OCI-LY7 (cell line): ENCODE results near the gene SERTAD2.

Experiments
- EZH2phosphoT487 ChIP-seq: fragments of 200-600 bp; sonication (generic); IDR thresholded peaks from 2 replicates; pipeline ENCODE4 v1.6.1; 2018; ENCODE audit warnings: low read depth, borderline replicate concordance, mild to moderate bottlenecking, mixed run types, antibody characterized with exemption, low read length, moderate library complexity, mixed read lengths
- TF ChIP-seq, protein P1 (sequence below): fragments of 200-600 bp; sonication (generic); conservative IDR thresholded peaks from 2 replicates; pipeline ENCODE4 v1.5.1; 2014; ENCODE audit warnings: mild to moderate bottlenecking, antibody characterized with exemption, low read length, moderate library complexity, mixed read lengths

DNA sequence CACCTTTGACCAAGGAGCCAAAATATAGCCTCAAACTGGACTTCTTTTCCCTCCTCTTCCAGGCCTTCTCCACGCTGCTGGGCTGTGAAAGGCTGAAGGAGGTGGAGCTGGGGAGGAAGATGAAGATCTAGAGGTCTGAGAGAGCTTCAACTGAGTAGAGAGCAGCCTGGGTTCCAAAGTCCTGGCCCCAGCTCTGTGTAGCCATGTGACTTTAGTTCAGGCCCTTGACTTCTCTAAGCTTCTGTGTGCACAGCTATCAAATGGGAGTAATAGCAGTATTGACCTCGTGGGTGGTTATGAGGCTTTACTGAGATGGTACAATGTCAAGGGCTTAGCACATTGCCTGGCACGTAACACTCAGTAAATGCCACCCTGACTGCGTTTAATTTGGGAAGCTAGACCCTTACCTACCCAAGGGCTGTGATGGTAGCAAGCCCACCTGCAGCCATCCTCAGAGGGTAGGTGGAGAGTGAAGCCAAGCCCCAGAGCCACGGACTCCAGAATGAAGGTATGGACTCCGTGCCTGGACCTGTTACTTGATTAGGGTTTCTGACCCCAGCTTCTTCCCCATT, 38.4 kb downstream of the SERTAD2 start:
- TF ChIP-seq, protein P1, sequence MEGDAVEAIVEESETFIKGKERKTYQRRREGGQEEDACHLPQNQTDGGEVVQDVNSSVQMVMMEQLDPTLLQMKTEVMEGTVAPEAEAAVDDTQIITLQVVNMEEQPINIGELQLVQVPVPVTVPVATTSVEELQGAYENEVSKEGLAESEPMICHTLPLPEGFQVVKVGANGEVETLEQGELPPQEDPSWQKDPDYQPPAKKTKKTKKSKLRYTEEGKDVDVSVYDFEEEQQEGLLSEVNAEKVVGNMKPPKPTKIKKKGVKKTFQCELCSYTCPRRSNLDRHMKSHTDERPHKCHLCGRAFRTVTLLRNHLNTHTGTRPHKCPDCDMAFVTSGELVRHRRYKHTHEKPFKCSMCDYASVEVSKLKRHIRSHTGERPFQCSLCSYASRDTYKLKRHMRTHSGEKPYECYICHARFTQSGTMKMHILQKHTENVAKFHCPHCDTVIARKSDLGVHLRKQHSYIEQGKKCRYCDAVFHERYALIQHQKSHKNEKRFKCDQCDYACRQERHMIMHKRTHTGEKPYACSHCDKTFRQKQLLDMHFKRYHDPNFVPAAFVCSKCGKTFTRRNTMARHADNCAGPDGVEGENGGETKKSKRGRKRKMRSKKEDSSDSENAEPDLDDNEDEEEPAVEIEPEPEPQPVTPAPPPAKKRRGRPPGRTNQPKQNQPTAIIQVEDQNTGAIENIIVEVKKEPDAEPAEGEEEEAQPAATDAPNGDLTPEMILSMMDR = no peak
- no peak for TF ChIP-seq EZH2phosphoT487
